GM18951 (cell line): ENCODE measurements around the gene CC2D2B.
"Not testable (repeated sequence)": the region's sequence is repeated elsewhere in the genome, so short reads cannot be mapped to it uniquely, and the experiment has no call there.

Experiments used
- POLR2A ChIP-seq: IDR thresholded peaks from 4 replicates; pipeline ENCODE4 v1.6.1; 2011; ENCODE audit warnings: mild to moderate bottlenecking; ENCODE audit not compliant: insufficient read length, insufficient read depth; ENCODE audit errors: extremely low read depth
- in situ Hi-C: fragments of 300-500 bp; cut with MboI; formaldehyde crosslinking; loops from one replicate; pipeline ENCODE4 v1.12.0; 2022; ENCODE audit warnings: low sequenced_read_pairs, mixed read lengths, inconsistent platforms; ENCODE audit not compliant: unreplicated experiment

The CC2D2B gene

DNA sequence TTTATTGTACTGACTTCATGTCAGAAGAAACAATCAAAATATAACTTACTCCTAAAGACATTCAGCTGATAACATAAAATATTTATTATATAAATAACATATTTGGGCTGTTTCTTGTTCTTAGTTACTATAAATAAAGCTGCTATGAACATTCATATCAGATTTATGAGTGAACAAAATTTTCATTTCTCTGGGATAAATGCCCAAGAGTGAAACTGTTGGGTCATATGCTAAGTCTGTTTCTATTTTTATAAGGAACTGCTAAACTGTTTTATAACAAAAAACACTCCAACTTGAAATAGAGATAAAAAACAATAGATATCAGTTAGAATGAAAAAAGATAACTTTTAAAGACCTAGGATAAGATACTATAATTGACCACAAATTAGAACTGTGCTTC lies 26.5 kb upstream of the CC2D2B start:
- in situ Hi-C loops, result no loop called here
- no peak for TF ChIP-seq POLR2A

DNA sequence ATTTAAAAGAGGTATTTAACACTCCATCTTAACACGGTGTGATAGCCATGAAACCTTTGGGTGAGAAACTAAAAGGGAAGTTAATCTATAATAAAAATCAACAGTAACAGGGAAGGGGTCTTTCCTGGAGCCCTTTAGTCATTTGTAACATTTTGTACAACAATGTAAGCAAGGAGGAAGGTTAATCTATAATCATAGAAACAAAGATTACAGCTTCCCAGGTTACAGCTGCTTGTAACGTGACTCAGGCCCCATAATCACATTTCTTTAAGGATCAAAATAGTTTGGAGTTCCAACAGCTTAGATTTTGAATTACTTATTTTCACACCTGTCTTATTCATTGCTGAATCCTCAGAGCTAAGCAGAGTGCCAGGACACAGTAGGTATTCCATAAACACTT lies 17.9 kb upstream of the CC2D2B start:
- TF ChIP-seq POLR2A, result no peak
- in situ Hi-C loops, result no loop called here

DNA sequence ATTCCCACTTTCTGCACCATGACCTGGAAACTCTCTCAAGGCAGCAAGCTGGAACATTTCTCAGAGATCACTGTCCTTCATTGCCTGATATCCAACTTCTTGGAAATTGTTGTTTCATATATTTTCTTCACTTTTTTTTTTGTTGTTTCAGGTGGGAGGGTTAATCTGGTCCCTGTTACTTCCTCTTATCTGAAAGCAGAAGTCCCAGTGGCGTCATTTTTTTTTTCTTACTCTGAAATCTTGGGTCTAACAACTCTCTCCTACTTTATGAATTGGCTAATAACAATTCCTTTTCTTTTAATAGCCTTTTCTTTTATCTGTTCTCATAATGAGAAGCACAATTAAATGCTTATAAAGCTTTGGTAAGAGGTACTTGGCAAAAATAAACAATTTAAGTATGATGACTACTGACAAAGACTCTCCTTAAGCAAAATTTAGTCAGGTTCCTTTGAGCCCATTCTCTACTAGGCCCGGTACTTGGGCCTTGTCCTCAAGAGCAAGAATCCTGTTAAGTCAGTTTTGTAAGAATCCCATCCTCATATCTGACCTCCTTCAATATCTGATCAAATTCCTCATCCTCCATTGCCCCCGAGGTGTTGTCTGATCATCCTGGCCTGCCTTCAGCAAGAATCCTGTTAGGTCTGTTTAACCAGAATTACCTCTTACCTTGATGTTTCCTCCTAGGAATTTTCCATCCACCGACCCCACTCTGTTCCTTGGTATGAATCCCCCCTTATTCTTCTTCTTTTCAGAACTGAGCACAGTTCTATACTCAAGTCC lies 11.5 kb upstream of the CC2D2B start:
- in situ Hi-C loops, result no loop called here
- no peak for TF ChIP-seq POLR2A

DNA sequence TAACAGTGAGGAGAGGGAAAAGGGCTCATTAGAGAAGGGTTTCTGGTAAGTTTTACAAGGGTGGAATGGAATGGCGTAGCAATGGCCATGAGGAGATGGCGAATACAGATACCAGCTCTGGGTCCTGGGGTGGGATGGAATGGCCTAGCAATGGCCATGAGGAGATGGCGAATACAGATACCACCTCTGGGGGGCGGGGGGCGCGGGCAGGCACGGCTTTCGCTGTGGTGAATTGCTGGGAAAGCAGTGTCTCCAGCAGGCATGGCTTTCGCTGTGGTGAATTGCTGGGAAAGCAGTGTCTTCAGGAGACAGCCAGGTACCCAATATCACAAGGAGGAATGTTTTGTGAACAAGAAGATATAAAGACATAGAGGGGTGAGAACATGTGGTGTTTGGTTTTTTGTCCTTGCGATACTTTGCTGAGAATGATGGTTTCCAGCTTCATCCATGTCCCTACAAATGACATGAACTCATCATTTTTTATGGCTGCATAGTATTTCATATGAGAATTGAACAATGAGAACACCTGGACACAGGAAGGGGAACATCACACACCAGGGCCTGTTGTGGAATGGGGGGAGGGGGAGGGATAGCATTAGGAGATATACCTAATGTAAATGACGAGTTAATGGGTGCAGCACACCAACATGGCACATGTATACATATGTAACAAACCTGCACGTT lies 1.7 kb upstream of the CC2D2B start:
- in situ Hi-C loops, result not testable (repeated sequence)

DNA sequence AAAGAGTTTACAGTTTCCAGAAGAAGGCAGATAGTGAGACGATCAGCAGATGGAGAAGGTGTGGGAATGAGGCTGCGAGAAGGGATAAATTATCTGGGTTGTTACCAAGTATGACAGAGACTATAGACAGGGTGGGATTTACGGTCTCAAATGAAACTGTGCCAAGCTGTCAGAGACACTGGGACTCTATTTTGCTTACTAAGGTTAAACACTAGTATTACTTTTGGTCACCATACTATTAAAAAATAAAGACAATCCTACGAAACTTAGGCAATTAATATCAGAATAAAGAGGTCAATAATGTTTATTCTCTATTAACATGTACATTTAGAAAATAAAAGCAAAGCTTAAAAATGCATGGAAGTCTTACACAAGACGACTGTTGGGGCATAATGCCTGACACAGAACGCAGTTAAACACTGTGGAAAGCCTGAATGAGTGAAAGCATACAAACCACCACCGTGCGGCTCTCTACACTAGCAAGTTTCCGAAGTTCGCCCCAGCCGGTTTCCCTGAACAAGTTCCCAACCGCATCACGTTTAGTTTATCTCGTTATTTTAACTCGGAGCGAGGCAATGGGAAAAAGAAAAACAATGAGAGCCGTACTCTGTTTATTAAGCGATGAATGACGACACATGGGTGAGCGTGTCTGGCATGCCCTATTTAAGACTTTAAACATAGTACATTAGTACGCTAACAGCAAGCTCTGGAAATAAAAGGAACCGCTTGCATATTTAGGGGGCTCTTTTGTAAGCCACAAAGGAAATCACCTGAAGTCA lies 909 bp upstream of the CC2D2B start:
- no peak for TF ChIP-seq POLR2A
- in situ Hi-C loops, result no loop called here

DNA sequence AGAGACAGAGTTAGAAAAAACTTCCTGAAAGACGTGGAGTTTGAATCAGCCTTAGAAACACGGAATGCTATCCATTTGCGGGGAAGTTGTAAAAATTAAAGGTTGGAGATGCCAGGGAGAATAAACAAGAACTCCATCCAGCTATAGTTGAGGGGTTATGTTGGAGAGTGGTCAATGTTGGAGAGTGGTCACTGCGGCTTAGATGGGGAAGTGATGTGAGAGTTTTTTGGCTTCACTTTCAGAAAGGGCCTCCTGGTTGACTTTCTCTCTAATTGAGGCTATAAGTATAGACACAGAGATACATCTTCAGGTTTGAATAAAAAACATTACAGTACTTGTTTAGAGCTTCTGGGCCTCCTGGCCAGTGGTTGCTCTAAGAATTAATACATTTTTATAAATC lies 675 bp downstream of the CC2D2B start:
- no peak for TF ChIP-seq POLR2A
- in situ Hi-C loops, result no loop called here

DNA sequence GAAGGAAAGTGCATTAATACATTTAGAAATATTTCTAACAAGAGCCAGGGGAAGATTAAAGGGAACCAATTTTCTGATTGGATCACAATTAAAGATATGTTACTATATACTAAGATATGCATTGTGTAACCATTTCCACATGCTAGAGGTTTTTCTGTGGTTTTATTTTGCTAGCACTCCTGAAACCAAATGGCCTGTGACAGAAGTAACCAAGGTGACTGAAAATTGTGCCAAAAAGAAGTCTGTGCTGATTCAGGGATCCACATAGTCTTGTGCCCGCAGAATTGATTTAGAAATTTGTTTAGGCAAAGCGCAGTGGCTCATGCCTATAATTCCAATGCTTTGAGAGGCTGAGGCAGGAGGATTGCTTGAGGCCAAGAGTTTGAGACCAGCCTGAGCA lies 1.8 kb downstream of the CC2D2B start:
- TF ChIP-seq POLR2A, result no peak
- in situ Hi-C loops, result no loop called here

DNA sequence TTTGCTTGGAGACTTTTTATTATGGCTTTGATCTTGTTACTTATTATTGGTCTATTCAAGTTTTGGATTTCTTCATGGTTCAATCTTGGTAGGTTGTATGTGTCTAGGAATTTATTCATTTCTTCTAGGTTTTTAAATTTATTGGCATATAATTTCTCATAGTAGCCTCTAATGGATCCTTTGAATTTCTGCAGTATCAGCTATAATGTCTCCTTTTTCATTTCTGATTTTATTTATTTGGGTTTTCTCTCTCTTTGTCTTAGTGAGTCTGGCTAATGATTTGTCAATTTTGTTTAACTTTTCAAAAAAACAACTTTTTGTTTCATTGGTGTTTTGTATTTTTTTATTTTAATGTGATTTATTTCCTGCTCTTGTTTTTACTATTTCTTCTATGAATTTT lies 8.3 kb downstream of the CC2D2B start:
- in situ Hi-C loops, result not testable (repeated sequence)

DNA sequence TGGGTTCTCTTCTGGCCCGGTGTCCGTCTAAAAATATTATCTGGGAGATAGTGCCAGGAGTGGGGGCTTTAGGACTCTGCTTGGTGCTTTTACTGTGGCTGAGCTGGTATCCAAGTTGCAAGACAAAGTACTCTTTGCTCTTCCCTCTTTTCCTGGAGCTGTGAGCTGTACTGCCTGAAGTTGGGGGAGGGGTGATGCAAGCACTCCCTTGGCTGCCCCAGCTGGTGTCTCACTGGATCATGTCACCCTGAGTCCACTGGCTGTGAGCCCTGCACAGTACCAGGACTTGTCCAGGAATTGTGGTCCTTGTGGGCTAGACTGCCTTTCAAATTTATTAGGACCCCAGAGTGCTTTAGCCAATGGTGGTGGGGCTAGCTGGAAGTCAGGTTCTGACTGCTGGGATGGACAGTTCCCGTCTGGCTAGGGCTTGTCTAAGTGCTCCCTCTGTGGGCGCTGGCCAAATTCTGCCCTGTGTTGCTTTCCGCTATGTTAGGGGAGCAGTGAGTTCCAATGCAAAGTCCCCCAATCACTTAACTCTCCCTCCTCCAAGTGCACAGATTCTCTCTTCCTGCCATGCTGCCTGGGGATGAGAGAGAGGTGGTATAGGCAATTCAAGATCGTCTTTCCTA lies 13.1 kb downstream of the CC2D2B start:
- TF ChIP-seq POLR2A, result no peak
- in situ Hi-C loops, result no loop called here

DNA sequence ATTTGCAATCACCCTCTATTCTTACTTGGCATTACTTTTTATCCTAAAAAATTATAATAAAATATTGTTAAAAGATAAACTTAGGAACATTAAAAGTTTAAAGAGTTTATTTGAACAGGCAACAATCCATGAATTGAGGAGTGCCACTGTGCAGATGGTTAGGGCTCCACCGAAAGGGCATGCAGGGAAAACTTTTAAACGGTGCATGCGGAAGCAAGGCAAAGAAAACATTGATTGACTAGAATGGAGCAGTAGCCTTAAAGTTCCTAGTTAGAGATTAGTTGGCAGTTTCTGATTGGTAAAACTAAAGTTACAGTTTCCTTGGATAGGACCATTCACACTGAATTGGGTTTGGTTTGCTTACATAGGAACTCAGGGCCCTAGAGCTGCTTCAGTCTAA lies 17.3 kb downstream of the CC2D2B start:
- TF ChIP-seq POLR2A, result no peak

DNA sequence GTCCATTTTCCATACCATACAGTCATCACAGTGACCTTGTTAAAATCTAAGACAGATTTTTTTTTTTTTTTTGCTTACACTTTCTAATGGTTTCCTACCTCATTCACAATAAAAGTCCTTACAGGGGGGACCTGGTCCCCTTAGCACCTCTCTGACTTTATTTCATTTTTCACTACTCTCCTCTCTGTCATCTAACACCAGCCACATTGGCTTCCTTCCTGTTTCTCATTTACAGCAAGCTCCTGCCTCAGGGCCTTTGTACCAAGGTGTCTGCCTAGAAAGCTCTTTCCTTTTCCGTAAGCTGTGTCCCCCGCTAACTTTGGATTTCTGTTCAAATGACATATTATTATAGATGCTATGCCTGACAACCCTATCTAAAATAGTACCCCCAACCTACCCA lies 27.7 kb downstream of the CC2D2B start:
- in situ Hi-C loops, result no loop called here
- no peak for TF ChIP-seq POLR2A

More for the DNA sequence above, 17.3 kb downstream of the CC2D2B start:
- in situ Hi-C loops, result no loop called here

DNA sequence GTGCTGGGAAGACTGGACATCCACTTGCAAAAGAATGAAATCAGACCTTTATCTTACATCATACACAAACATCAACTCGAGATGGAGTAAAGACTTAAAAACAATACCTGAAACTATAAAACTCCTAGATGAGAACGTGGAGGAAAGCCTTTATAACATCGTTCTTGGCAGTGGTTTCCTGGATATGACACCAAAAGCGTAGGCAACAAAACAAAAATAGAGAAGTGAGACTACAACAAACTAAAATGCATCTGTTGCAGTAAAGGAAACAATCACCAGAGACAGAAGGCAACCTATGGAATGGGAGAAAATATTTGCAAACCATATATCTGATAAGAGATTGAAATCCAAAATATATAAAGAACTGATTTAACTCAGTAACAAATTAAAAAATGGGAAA lies 33.3 kb downstream of the CC2D2B start:
- TF ChIP-seq POLR2A, result no peak
- in situ Hi-C loops, result no loop called here

DNA sequence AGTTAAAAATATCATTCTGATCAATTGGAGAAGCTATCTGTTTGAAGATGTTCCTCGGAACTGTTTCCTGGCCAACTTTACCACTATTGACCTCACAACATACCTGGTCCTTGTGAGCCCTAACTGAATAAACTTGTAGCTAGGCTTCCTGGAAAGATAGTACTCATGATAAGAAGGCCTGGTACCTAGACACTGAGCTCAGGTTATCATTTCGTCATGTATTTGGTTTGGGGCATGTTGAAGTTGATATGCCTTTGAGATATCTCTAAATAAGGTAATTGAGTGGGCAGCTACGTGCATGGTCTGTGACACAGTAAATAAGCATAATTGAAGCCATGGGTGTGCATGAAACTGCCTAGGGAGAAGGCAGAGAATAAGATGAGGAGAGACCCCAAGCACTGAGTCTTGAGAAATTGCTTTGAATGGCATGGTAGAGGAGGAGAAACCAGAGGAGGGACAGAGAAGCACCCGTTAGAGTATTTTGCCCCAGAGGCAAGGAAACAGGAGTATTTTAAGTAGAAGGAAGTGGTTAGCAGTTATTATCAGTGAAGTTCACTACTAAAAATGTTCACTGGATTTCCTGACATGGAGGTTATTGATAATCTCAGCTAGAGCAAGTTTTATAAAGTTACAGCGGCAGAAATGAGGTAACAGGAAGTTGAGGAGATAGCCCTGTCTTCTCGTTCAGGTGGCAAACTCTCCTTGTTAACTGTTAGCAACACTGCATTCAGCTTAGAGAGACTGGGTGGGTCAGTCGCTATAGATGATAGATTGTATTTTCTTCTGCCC lies 55.6 kb downstream of the CC2D2B start:
- in situ Hi-C loops, result no loop called here
- TF ChIP-seq POLR2A, result no peak
